Amygdala (tissue), 56 donors: Measurements from ENCODE around the gene QSOX2.
"Not testable (repeated sequence)": the region's sequence is repeated elsewhere in the genome, so short reads cannot be mapped to it uniquely, and the experiment has no call there.

Experiments used
- DNase-seq, 56 donors: peaks; one replicate each; lab custom pipeline; 2025; lab: John Stamatoyannopoulos, UW

The QSOX2 gene

DNA sequence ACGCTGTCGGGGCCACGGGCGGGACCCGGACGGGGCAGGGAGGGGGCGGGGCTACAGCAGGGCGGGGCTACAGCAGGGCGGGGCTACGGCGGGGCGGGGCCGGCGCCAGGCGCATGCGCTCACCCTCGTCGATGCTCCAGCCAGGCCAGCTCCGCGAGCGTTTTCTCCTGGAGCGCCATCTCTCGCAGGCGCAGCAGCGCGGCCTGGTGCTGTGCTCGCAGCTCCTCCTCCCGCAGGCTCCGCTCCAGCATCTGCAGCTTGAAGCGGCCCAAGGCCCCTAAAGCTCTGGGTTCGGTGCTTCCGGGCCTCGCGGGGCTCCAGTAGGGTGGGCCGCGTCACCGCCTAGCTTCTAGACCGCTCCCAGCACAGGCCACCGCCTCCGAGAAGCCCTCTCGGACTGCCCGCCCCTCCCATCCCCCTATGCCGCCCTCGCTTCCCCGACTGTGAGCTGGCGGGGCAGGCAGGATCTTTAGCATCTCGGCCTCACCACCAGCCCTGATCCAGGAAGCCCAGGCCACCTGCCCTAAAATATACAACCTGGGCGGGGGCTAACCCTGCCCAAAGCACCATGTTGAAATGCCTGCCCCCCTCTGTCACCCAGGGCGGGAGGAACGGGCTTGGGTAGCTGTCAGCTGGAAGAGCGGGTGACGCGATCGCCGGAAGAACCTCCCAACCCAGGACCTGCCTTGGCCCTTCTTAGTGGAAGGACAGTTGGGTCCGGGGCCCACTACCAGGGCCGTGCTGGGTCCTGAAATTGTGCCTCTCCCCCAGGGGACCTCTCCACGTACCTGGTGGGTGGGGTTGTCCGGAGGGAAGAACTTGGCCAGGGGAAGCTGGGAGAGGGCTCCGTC lies 21.9 kb upstream of the QSOX2 start:
- peak in 53 of 56 donors; percentile 29 to 86 (median 69) for DNase-seq

DNA sequence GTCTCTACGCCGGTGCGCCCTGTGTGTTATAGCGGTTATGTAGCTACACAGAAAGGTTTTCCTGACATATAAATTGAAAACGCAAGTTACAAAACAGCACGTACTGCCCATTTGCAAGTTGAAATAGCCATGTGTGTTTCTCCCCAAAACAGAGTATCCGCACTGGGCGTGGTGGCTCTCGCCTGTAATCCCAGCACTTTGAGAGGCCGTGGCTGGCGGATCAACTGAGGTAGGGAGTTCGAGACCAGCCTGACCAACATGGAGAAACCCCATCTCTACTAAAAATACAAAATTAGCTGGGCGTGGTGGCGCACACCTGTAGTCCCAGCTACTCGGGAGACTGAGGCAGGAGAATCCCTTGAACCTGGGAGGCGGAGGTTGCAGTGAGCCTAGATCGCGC lies 21.0 kb upstream of the QSOX2 start:
- not testable (repeated sequence) for DNase-seq

GRCh38 chr9:136265561-136266355 lies 20.1 kb upstream of the QSOX2 start:
- no peak for DNase-seq

DNA sequence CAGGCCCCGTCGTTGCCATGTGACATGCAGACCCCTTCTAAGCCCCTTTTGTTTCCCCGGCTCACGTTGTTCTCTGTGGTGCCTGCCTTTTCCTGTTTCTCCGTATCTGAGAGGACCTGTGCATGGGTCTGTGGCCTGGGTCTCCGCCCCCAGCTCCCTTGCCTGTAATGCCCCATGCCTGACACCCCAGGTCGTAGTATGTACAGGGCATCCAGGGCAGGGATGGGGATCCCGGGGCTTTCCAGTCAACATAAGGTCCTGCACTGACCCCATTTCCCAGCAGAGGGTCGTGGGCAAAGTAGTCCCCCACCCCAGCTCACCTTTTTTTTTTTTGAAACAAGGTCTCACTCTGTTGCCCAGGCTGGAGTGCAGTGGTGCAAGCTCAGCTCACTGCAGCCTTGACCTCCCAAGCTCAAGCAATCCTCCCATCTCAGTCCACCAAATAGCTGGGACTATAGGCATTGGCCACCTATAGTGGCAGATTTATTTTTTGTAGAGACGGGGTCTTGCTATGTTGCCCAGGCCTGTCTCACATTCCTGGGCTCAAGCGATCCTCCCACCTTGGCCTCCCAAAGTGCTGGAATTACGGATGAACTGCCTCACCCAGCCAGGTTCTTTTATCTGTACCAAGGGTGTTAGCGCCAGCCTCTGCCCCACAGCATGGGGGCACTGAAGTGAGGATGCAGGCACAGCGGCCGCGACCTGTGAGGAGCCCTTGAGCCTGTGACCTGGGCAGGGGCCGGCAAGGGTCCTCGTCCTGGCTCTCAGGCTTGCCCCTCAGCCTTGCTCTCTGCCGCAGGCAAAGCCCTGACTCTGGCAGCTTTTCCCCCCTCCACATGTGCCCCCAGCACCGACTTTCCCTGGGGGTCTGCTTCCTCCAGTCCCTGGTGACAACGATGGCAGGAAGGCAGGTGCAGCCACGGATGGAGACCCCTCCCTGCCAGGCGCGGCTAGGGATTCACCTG lies 19.1 kb upstream of the QSOX2 start:
- no peak for DNase-seq

DNA sequence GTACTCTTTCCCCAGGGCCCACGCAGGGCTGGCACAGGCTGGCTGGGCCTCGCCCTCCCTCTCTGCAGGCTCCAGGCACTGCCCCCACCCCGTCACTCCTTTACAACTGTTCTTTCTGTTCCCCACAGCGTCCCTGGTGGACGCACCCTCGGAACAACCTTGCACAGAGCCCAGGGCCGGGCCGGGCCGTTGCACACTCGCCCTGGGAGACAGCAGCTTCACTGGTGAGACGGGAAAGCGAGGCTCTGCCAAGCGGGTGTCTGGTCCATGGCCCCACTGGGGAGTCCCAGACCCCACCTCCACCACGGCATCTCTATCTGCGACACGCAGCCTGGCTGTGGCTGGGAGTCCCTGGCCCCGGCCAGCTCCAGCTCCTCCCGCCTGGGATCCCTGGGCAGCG lies 18.4 kb upstream of the QSOX2 start:
- DNase-seq: no peak

DNA sequence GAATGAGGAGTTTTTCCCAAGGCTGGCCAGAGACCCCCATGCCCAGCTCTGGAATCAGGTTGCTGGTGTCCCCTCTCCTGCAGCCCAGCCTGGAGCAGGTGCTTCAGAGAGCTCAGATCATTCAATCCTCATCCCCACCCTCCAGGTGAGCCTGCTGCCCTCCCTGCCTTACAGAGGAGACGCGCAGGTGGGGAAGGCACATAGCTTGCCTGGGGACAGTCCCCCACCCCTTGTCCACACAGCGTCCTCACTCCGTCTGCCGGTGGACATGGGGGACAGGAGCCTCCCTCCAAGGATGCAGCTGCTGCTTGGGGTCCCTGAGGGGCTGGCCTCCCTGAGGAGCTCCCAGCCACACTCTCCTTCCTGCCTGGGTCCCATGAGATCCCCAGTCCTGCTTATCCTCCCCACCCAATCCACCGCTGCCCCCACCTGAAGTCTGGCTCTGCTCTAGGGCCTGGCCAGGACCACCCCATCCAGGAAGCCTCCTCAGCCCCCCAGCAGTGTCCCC lies 17.1 kb upstream of the QSOX2 start:
- DNase-seq: no peak

- DNase-seq: no peak
These were observed 16.2 kb upstream of the QSOX2 start for GRCh38 chr9:136261686-136262430.

DNA sequence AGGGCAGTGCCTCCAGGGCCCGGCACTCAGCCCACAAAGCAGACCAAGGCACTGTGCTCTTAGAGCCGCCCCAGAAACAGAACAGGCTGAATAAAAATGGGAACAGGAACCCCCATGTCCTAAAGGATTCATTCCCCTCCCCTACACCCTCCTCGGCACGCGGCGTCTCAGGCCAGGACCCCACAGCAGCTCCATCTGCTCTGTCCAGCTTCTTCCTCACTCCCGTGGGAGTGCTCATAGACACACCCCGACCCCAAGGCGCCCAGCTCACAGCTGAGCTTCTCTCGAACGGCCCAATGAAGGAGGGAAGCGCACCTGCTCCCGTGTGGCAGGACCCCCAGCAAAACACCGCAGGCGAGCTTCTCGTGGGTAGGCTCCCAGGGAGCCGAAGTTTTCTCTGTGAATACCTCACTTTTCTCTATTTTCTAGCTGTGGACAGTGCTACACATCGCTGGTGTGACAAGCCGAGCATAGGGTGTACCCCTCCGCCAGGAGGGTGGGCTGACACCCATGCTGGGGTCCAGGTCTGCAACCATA lies 15.4 kb upstream of the QSOX2 start:
- no peak for DNase-seq

DNA sequence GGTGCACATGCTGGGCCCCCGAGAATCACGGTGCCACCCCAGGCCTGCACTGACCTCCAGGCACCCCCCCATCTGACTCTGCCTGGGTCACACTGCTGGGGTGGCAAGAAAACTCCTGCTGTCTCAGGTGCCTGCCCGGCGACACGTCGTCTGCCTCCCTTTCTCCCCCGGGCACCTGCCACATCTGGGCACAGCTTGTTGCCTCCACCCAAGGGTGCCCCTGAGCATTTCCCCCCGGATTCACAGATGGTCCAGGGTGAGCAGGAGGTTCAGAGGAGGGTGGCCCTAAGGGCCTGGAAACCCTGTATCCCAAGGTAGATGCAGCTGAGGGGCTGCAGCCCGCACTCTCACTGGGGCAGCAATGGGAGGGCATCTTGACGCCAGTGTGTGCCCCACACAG lies 14.9 kb upstream of the QSOX2 start:
- DNase-seq: no peak

- no peak for DNase-seq
These were observed 14.2 kb upstream of the QSOX2 start for GRCh38 chr9:136259836-136260235.

GRCh38 chr9:136259517-136259813 lies 13.9 kb upstream of the QSOX2 start:
- DNase-seq: no peak

DNA sequence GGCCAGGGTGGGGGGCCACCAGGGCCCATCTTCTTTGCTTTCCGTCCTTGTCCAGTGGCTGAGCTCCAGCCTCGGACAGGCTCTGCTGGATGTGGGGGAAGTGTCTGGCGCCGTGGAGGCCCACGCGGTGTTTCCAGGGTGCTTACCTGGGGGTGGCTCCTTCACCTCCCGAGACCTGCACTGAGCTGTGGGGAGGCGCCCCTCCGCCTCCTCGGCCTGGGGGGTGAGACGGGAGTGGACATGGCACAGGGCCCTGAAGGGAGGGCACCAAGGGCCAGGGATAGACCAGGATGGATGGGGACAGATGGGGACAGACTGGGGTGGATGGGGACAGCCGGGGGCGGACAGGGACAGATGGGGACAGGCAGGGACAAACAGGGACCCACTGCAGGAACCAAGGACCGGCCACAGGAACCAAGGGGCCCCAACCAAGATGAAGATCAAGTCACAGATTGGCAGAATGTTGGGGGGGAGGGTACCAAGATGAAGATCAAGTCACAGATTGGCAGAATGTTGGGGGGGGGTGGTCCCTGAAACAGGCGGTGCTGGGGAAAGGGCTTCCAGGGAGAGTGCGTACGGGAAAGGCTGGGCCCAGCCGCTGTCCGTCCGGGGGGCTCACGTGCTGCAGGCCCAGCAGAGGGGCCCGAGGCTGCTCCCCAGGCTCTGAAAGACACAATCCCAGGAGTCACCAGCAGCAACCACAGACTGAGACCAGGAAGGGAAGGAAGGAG lies 13.3 kb upstream of the QSOX2 start:
- no peak for DNase-seq

- no peak for DNase-seq
These were observed 12.7 kb upstream of the QSOX2 start for GRCh38 chr9:136258299-136258625.

- no peak for DNase-seq
These were observed 12.0 kb upstream of the QSOX2 start for GRCh38 chr9:136257381-136258298.

- no peak for DNase-seq
These were observed 10.6 kb upstream of the QSOX2 start for GRCh38 chr9:136255896-136256890.

DNA sequence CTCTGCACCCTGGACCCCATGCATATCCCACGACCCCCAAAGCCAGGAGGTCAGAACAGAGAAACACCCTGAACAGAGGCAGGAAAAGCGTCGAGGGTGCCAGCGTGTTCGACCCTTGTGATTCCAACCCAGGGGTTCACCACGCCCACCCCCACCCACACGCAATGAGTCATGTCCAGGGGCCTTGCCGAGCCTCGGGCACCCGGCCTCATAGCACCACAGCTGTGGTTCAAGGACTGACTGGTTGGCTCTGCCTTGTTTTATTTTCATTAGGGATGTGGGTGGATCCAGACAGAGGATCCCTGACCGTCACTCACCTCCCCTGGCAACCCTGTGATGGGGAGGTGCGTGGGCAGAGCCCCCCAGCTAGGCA lies 9.5 kb upstream of the QSOX2 start:
- no peak for DNase-seq
